GM21381 (cell line): ENCODE data around the gene TSPAN14.

Experiments
- ATAC-seq: cut with Tn5 transposase; IDR thresholded peaks from one replicate; pipeline ENCODE4 v1.9.1; 2021; ENCODE audit warnings: mild to moderate bottlenecking, moderate library complexity; ENCODE audit not compliant: unreplicated experiment

Gene TSPAN14

GRCh38 chr10:80486785-80487420 is 32.8 kb downstream of the TSPAN14 start:
- ATAC-seq = no peak

DNA sequence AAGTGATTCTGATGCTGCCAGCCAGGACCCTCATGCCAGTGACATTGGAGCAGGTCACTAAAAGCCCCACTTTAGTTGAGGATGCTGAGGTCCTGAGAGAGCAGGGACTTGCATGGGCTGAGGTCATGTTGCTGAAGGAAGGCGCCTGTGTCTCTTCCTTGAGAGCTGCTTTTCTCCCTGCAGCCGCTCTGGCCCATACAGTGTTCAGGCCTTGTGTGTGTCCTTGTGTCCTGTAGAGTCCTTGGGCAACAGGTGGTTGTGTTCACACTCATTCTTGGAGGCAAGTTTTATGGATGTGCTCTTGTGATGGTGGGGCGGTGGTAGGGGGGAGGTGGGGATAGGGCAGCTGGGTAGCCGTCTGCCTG is 33.3 kb downstream of the TSPAN14 start:
- ATAC-seq = no peak

DNA sequence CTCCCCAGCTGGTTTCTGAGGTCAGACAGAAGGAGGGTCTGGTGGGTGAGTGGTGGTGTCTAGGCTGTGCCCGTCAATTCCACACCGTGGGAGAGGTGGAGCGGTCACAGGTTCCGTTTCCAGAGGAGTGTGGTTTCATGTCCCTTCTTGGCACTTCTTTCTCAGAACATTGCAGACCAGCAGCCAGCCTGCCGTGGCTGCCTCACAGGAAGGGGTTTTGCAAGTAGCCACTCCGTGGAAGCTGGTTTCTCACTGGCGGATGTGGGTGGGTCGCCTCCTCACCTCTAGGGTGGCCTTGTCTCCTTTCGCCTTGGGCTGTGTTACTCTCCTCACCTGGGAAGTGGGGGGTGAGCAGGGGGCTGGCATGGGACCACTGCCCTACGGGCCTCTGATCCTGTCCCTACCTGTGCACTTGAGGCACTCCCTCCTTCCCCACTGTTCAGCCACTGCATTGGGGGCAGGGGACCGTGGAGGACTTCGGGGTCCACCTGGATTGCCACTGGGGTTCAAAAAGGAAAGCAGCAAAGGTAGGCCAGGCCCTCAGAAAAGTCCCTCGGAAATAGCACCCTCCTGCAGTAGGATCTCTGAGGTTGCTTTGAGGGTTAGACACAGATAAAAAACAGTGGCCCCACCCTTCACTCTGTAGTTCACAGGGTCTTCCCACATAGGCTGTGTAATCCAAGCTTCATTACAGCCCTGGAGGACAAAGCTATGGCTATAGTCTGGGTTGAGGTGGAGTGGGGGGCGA is 33.9 kb downstream of the TSPAN14 start:
- no peak for ATAC-seq

DNA sequence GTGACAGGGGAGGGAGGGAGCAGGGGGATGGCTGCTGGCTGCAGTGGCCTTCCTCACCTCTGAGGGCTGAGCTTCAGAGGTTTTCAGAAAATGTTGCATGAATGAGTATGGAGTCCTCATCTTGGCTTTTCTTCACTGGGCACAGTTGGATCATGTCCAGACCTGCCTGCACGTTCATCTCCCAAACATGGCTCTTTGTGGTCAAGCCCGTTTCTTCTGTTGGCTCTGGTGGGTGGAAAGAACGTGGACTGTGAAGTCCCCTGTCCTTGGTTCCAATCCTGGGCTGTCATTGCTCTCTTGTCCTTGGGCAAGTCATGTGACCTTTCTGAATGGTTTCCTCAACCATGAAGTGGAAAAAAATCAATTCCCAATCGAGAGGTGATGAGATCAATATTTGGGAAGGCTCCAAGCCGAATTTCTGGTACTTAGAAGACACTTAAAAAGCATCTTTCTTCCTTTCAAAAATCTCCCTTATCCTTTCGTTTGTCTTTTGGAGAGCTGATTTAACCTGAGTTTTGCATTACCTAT is 34.5 kb downstream of the TSPAN14 start:
- no peak for ATAC-seq

DNA sequence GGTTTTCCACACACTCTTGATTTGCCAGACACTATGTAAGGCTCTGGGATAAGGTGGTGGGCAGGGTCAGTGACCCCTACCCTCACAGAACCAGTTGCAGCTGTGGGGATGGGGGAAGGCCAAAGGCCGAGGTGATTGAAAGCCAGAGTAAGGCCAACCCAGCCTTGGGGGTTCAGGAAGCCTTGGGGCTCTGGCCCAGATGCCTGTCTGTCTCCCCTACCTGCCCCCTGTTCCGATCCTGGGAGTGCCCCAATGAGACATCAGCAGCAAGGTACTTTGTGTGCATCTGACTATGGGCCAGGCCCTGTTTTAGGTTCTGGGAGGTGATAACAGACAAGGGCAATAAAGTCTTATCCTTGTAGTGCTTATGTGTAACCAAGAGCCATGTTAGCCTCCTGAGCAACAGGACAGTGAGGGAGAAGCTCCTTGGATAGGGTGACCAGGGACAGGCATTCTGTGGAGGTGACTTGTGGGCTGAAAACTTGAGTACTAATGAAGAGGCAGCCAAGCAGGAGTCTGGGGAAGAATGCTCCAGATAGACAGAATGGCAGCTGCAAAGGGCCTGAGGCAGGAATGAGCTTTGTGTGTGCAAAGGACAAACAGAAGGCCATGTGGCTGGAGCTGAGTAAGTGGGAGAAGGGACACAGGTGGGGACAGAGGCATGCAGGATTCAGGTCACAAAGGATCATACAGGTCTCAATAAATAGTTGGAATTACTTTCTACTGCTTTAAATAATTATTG is 35.4 kb downstream of the TSPAN14 start:
- ATAC-seq = no peak

DNA sequence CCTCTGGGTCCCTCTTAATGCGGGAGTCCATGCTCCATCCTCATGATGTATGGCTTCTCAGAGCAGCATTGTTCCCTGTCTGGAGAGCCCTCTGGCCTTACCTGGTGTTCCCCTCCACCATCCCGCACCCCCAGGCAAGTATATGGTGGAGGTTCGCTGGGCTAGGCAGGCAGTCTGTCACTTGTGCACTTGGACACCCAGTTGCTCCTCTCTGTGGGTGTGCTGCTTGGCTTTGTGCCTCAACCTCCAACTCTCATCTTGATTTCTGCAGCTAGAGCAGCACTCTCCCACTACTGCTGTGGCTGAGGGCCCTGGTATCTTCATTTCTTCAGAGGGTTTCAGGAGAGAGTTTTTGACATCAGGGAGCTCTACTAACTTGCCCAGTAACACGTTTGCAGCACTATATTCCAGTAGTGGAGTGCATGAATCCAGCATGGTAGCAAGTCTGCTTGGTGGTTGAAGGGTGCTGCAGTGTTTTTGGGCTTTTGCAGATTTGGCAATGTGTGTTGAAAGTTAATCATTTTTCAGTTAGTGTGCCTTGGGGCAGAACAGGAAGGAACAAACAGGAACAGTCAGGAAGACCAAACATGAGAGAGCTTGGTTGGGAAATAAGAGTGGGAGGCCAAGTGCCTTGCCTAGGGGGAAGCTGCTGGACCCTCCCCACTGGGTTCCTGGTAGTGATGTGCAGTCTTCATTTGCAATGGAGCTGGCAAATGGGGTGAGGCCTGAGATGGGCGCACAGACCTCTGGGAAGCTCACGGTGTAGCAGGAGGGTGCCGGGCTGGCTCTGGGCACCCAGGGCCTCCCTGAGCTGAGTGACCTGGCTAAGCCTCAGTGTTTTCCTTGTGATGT is 37.4 kb downstream of the TSPAN14 start:
- ATAC-seq = no peak

DNA sequence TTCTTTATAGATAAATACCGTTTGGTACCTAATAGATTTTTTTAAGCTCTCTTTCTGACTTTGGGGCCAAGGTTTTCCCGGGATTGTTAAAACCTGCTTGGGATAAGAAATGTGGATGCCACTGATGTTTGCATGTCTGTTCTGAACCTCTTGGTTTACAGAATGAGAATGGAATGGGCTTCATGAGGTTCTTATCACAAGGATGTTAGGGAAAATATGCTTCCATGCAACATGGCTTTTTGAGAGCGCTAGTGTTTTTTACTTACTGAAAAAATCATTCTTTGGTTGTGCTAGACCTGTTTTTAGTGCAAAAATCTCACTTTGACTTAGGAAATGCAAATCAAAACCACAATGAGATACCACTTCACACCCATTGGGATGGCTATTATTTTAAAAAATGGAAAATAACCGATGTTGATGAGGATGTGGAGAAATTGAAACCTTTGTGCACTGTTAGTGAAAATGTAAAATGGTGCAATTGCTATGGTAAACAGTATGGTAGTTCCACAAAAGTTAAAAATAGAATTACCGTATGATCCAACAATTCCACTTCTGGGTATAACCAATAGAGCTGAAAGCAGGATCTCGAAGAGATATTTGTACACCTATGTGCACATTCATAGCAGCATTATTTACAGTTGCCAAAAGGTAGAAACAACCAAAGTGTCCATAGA is 38.9 kb downstream of the TSPAN14 start:
- peak; percentile 43 for ATAC-seq

- peak; percentile 45 for ATAC-seq
These were observed 39.5 kb downstream of the TSPAN14 start for GRCh38 chr10:80493522-80494051.

- ATAC-seq = no peak
These were observed 42.6 kb downstream of the TSPAN14 start for GRCh38 chr10:80496555-80497172.

DNA sequence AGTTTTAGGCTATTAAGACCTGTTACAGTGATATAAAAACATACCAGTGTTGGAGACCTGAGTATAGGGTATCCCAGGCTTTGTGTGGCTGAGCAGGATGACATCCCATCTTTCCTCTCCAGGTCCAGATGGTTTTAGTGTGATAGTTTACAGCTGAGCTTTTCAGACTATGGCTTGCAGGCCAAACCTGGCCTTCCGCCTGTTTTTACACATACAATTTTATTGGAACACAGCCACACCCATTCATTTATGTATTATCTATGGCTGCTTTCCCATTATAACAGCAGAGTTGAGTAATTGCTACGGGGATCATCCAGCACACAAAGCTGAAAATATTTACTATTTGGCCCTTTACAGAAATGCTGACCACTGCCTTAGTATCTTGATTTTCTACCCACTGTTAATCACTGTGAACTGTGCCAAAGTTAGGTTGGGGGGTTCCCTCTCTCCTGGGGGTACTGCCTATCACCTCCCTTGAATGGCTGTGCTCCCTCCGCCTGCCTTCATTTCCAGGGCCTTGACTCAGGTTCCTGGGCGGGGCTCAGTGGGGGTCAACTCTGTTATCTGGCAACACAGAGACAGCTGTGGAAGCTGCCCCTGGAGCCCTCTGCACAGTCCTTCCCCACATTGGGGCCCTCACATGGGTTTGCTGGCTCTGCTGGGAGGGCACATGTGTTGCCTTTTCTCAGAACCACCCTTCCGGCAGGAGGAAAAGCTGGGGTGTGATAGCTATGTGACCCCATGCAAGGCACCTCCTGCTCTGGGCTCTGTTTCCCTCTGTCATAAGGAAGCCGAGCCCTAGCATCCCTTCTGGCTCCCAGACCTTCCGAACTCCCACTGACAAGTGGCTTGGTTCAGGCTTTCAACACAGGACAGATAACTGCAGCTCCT is 43.3 kb downstream of the TSPAN14 start:
- ATAC-seq = no peak

DNA sequence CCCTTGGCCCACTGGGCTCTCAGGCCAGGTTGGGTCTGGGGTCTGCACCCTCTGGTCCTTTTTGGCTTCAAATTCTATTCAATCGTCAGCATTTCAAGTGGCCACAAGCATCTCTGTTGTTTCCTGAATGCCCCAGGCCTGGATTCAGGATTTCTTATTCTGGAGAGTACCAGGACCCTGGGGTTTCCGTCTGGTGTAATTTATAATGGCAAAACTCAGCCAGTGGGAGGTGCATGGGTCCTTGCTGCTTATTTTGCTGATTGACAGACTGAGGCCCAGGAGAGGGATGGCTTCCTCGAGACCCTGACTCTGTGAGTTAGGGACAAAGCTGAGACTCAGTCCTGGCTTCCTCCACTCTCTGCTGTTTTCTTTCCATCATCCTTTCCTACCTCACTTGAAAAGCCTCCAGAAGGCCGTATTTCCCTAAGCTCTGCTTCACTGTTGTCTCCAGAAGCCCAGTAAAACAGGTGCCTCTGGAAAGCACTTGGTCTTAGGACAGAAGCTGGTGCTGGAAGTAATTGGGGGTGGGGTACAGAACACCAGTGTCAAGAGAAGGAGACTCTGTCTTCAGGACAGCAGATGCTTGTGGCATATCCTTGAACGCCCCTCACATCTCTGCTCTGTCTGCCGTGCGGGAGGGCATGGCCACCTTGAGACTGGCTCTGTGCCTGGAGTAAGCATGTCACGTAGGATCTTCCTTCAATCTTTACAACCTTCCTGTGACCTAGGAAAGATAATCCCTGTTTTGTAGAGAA is 44.1 kb downstream of the TSPAN14 start:
- ATAC-seq = no peak

- no peak for ATAC-seq
These were observed 45.0 kb downstream of the TSPAN14 start for GRCh38 chr10:80498833-80499741.

DNA sequence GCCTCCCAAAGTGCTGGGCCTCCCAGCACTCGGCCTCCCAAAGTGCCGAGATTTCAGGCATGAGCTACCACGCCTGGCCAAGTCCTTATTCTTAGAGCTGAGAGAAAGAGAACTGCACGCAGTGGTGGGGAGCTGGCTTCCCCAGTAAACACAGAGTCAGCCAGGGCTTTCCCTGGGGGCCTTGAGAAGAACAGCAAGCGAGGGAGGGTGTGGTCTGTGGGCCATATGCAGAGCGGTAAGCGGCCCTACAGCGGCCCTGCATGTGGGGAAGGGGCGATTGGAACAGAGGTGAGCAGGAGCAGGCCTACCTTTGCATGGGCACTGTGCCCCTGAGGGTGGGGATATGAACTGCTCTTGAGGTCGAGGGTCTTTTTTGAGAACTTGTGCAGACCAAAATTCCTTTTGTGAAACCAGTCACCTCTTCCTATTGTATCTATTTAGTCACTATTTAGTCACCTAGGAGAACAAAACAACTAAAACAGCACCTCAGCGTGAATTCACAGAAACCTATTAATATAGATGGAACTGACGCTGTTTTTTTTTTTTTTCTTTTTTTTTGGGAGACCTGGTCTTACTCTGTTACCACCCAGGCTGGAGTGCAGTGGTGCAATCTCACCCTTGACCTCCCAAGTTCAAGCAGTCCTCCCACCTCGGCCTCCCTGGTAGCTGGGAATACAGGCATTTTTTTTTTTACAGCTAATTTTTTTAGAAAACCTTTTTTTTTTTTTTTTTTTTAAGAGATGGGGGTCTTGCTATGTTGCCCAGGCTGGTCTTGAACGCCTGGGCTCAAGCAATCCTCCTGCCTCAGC is 46.7 kb downstream of the TSPAN14 start:
- ATAC-seq = peak; percentile 51

DNA sequence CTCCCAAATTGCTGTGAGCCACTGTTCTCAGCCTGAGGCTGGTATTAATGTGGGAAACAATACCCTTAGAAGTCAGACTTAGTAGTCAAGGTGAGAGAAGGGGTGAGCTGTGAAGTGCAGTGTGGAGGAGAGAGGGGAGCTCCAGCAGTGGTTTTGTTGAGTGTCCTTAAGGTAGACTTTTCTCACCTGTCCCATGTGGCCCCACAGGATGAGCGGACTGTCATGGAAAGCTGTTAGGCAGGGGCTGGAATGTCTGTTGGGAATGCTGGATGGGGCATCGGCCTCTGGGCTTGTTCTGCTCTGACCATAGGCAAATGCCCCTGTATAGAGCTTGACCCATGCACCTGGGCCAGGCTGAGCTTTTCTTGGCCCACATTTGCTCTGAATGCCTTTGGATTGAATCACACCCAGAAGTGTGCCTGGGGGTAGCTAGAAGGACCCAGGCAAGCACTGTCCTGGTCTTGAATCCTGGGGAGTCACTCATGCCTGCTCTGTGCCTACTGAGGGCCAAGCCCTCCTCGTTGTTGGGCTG is 47.3 kb downstream of the TSPAN14 start:
- ATAC-seq = no peak

GRCh38 chr10:80501913-80502521 is 47.9 kb downstream of the TSPAN14 start:
- ATAC-seq = no peak
